ENCODE data around the gene NUBPL.
"Not testable (repeated sequence)": the region's sequence is repeated elsewhere in the genome, so short reads cannot be mapped to it uniquely, and the experiment has no call there.

Gene NUBPL

GRCh38 chr14:31749275-31749674, 188.1 kb downstream of the NUBPL start:
- DNase-seq, result no peak

DNA sequence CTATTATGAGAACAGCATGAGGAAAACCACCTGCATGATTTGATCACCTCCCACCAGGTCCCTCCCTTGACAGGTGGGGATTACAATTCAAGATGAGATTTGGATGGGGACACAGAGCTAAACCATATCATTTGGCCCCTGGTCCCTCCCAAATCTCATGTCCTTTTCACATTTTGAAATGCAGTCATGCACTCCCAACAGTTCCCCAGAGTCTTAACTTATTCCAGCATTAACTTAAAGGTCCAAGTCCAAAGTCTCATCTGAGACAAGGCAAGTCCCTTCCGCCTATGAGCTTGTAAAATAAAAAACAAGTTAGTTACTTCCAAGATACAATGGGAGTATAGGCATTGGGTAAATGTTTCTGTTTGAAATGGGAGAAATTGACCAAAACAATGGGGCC, 189.8 kb downstream of the NUBPL start:
- DNase-seq, result not testable (repeated sequence)

DNA sequence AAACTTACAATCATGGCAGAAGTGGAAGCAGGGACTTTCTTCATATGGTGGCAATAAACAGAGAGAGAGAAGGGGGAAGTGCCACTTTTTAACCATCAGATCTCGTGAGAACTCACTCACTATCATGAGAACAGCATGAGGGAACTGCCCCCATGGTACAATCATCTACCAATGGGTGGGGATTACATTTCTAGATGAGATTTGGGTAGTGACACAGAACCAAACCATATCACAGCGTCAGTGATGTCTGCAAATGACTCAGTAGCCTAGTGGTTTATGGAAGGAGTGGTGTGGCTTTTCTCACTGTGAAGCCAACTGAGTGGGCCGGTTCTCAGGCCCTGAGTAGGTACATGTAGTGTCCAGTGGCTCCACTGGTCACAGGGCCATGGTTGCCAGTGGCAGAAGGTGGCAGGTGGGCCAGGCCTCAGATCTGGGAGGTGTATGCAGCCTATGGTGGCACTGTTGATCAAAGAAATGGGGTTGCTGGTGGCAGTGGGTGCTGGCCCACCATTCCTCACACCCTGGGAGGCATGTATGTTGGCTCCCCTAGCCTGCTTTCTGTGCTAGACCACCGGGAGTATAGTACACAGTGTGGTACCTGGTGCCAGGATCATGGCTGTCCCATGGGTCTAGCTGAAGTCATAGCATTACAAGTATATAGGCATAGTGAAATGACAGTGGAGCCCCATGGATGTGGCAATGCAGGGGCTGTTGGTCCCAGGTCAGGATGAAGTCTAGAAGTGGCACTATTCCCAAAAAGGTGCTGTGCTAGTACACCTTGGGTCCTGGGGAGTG, 191.9 kb downstream of the NUBPL start:
- no peak for DNase-seq

GRCh38 chr14:31758941-31759340, 197.7 kb downstream of the NUBPL start:
- no peak for DNase-seq

GRCh38 chr14:31760277-31760676, 199.1 kb downstream of the NUBPL start:
- no peak for DNase-seq

GRCh38 chr14:31761325-31761724, 200.1 kb downstream of the NUBPL start:
- DNase-seq, result no peak

GRCh38 chr14:31763041-31763440, 201.8 kb downstream of the NUBPL start:
- no peak for DNase-seq

DNA sequence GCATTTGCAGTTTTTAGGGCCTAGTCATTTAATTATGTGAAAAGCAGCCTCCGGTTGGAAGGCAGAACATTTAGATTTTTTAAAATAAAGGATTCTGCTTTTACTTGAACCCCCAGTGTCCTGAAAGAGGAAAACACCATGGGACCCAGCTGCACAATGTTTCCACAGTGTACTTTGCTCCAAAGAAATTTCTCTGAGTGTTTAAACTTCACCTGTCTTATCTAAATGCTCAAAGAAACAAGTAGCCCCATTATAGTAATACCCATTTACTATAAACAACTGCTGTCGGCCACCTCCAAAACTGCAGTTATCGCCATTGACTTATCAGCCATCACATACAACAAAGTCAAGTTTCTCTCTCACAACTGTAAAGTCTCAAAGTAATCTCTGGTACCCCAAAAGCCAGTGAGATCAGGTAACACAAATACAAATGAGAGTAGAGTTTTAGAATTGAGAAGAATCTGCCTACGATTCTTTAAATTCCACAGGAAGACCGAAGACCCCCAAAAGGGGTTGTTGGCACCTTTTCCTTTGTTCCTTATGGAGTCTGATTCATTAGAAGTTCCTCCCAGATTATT, 205.2 kb downstream of the NUBPL start:
- no peak for DNase-seq

DNA sequence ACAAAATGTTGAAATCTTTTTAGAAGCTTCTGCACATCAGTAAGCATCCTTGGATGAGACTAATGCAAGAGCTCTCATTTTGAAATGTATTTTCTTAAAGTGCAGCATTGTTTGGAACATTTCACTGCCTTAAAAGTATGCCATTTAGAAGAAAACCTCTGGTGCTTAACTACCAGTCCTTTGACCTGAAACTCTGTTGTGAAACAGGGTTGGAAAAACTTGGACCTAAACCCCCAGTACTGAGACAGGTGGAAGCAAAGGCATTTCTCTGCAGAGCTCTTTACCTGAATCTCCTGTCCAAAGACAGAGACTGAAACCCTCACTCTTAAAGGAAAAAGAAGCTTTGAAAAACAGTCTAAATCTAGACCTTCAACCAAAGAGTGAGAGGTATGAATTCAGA, 207.2 kb downstream of the NUBPL start:
- DNase-seq, result no peak

GRCh38 chr14:31770271-31770670, 209.1 kb downstream of the NUBPL start:
- no peak for DNase-seq

DNA sequence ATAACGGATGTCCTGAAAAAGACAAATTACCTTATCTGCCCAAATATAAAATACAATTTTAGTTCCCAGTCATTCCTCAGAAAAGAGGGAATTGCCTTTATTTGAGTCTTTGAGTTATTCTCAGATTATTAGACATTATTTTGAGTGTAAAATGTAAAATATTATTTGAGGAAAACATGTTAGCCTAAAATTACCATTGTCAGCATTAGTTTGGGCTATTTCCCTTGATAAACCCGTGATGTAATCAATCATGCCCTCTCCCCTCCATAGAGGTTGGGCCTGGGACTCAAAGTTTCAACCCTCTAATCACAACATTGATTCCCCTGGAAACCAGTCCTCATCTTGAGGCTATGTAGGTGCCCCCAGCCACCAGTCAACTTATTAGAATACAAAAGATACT, 213.4 kb downstream of the NUBPL start:
- no peak for DNase-seq

GRCh38 chr14:31777312-31777711, 216.1 kb downstream of the NUBPL start:
- no peak for DNase-seq

- DNase-seq, result peak; percentile 6
Measured at GRCh38 chr14:31781578-31781977, 220.4 kb downstream of the NUBPL start.

- no peak for DNase-seq
Measured at GRCh38 chr14:31785574-31785973, 224.4 kb downstream of the NUBPL start.

DNA sequence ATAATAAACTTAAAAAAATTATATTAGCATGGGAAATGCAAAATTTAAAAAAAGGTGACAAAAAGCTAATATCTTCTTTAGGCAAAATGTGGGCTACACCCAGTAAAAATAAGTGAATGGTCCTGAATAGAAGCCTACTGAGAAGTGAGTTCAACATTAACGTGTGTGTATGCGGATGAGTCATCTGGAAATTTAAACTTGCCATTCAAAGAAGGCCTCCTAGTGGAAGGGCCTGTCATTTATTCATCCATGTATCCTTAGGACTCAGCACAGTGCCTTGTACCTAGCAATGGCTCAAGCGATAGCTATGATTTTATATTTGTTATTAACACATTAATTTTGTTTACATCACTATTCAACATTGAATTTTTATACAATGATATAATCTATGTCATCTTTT, 226.2 kb downstream of the NUBPL start:
- no peak for DNase-seq

DNA sequence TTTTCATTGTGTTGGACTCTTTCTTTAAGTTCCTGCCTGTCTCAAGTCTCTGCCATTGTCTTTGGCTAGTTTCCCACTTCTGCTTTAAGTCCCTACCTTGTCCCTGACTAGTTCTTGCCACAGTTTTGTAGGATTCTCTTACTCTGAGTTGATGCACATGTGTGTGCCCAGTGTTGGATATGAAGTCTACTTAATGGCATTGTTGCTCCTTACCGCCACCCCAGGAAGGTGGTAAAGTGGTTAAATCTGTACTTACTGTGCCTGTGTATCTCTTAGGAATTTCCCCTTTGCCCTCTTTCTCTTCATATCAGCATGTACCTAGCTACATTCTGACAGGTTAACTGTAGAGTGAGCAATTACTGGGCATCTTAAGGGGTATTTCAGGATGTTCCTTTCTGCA, 227.1 kb downstream of the NUBPL start:
- DNase-seq, result no peak

DNA sequence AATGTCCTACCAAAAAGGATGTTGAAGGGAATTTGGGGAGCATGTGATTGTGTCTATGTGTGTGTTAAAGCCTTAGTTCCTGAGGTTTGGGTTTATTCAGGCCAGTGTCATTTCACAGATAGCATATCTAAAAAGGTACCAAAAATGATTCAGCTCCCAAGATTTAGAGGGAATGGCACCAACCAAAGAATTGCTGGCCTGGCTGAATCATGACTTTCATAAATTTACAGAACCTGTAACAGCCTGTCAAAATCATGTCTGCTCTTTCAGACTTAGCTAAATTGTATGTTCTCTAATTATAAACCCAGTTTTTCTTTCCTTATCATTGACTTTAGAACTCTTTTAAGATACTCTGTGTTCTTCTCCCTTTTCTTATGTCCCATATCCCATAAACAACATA, 231.5 kb downstream of the NUBPL start:
- DNase-seq, result no peak

GRCh38 chr14:31797946-31798345, 236.7 kb downstream of the NUBPL start:
- not testable (repeated sequence) for DNase-seq

DNA sequence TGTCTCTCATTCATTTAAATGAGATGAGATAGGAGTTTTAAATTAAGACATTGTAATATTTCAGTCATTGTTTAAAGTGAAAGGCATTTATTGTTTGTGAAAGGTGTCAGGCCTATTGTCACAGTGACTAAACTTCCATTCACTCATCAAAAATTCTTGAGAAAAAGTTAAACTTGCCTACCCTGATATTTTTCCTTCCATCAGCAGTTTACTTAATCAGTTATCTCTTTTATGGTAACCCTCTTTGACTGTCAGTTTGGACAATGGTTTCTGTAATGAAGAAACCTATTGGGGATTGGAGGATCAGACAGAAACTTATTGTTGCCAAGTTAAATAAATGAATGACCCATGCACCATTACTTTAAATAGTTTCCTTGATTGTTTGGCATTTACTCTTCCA, 241.6 kb downstream of the NUBPL start:
- no peak for DNase-seq

- no peak for DNase-seq
Measured at GRCh38 chr14:31806249-31806648, 245.0 kb downstream of the NUBPL start.

DNA sequence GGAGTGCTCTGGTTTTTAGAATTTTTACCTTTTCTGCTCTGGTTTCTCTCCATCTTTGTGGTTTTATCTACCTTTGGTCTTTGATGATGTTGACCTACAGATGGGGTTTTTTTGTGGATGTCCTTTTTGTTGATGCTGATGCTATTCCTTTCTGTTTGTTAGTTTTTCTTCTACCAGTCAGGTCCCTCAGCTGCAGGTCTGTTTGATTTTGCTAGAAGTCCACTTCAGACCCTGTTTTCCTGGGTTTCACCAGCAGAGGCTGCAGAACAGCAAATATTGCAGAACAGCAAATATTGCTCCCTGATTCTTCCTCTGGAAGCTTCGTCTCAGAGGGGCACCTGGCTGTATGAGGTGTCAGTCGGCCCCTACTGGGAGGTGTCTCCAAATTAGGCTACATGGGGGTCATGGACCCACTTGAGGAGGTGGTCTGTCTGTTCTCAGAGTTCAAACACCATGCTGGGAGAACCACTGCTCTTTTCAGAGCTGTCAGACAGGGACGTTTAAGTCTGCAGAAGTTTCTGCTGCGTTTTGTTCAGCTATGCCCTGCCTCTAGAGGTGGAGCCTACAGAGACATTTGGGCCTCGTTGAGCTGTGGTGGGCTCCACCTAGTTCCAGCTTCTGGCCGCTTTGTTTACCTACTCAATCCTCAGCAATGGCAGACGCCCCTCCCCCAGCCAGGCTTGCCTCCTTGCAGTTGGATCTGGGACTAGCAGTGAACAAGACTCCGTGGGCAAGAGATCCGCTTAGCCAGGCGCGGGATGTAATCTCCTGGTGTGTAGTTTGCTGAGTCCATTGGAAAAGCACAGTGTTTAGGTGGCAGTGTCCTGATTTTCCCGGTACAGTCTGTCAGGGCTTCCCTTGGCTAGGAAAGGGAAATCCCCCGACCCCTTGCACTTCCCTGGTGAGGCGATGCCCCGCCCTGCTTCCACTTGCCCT, 250.8 kb downstream of the NUBPL start:
- not testable (repeated sequence) for DNase-seq

- not testable (repeated sequence) for DNase-seq
Measured at GRCh38 chr14:31813724-31814490, 252.7 kb downstream of the NUBPL start.

DNA sequence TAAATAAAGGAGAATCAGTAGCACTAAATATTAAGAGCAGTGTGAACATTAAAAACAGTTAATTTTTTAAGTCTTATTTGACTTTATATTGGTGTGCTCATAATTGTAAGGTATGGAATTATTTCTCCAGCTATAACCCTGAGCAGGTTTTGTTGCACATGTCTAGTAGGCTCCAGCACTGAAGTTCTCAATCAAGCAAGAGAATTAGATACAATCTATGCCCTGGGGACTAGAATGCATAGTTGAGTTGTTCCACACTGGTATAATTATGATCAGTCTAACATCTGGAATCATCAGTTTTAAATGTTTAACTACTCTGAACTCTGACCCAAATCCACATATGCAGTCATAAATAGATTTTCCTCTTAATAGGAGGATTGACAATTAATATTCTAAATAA, 258.1 kb downstream of the NUBPL start:
- peak; percentile 33 for DNase-seq

Measured in eye (tissue), 1 donor.